Tibial nerve (tissue), 3 donors: ENCODE data around the gene CNTN6.

Experiments
- CTCF ChIP-seq, 5 experiments: fragments of 200-600 bp in 3 of 5; fragments of 450-650 bp in 2 of 5; sonication (generic) in 3 of 5; IDR thresholded peaks; one replicate each; pipeline ENCODE4 v1.5.1; 2016 to 2019; ENCODE audit warnings: antibody characterized with exemption in 5 of 5, mild to moderate bottlenecking in 3 of 5, moderate library complexity in 2 of 5
- POLR2A ChIP-seq, 2 donors: fragments of 450-650 bp; IDR thresholded peaks; one replicate each; pipeline ENCODE4 v1.6.1; 2017; ENCODE audit warnings: antibody characterized with exemption in 2 of 2, mild to moderate bottlenecking in 2 of 2, moderate library complexity in 2 of 2

- TF ChIP-seq POLR2A (IDR thresholded peaks at IDR 0.05), result no peak
- no peak for TF ChIP-seq CTCF (IDR thresholded peaks at IDR 0.05)
These were observed 142.8 kb downstream of the CNTN6 start for GRCh38 chr3:1235526-1236120.
